DOHH2 (cell line): ENCODE measurements around the gene IL1RAPL1.

Experiments used
- CTCF ChIP-seq: fragments of 200-600 bp; sonication (generic); IDR thresholded peaks from one replicate; pipeline ENCODE4 v1.5.1; 2014; ENCODE audit warnings: antibody characterized with exemption, mild to moderate bottlenecking, low read depth, low read length; ENCODE audit not compliant: poor library complexity, severe bottlenecking
- EZH2phosphoT487 ChIP-seq: fragments of 200-600 bp; sonication (generic); IDR thresholded peaks from 2 replicates; pipeline ENCODE4 v1.6.1; 2017; ENCODE audit warnings: borderline replicate concordance, mild to moderate bottlenecking, antibody characterized with exemption, low read length, moderate library complexity, mixed read lengths

GRCh38 chrX:29487714-29488113 is 900.5 kb downstream of the IL1RAPL1 start:
- TF ChIP-seq CTCF: no peak
- no peak for TF ChIP-seq EZH2phosphoT487
